Astrocyte of the spinal cord (primary cell): ENCODE data around the gene EZR.

Experiments used
- DNase-seq: peaks from one replicate; pipeline ENCODE4 v3.0.0; 2011; ENCODE audit warnings: low read depth, low spot score
- H3K4me3 ChIP-seq: 2 replicates; pipeline ENCODE4 v1.5.1; 2011; ENCODE audit warnings: low read depth, mild to moderate bottlenecking, low read length, moderate library complexity
- in situ Hi-C: cut with HindIII; loops from 2 replicates; pipeline ENCODE4 v1.10.0; 2017; ENCODE audit warnings: low sequenced_read_pairs
- TF ChIP-seq, protein P1 (sequence below): IDR thresholded peaks from 2 replicates; pipeline ENCODE4 v1.5.1; 2012; ENCODE audit warnings: low read depth, mild to moderate bottlenecking, low read length, inconsistent platforms

The EZR gene

DNA sequence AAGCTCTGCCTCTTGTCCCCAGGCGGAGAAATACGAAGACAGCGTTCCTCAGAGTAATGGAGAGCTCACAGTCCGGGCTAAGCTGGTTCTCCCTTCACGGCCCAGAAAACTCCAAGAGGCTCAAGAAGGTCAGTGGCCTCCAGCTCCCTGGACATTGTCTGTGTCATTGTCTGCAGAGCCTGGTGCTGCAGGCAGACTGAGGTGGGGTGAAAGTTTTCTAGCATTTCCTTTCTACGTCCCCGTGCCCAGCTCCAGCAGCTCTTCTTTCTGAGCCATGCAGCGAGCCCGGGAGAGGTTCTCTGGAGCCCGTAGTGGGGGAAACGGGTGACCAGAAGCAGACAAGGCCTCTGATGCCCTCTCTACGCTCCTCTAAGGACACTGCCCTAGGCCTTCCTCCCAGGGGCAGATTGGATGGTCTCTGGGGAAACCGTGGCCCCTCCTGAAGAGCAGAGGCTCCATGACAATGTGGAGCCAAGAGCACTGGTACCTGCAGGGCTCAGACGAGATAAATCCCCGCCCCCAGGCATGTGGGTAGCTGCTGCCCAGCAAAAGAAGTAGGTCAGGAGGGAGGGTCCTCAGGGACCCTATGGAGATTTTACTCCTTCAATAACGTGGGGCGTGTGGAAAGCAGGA is 58.4 kb downstream of the EZR start:
- DNase-seq = no peak

GRCh38 chr6:158759966-158760617 is 59.1 kb downstream of the EZR start:
- DNase-seq = no peak
- in situ Hi-C loops = no loop called here
- H3K4me3 ChIP-seq = no peak overlapping the region
- TF ChIP-seq, protein P1, sequence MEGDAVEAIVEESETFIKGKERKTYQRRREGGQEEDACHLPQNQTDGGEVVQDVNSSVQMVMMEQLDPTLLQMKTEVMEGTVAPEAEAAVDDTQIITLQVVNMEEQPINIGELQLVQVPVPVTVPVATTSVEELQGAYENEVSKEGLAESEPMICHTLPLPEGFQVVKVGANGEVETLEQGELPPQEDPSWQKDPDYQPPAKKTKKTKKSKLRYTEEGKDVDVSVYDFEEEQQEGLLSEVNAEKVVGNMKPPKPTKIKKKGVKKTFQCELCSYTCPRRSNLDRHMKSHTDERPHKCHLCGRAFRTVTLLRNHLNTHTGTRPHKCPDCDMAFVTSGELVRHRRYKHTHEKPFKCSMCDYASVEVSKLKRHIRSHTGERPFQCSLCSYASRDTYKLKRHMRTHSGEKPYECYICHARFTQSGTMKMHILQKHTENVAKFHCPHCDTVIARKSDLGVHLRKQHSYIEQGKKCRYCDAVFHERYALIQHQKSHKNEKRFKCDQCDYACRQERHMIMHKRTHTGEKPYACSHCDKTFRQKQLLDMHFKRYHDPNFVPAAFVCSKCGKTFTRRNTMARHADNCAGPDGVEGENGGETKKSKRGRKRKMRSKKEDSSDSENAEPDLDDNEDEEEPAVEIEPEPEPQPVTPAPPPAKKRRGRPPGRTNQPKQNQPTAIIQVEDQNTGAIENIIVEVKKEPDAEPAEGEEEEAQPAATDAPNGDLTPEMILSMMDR = no peak

More for the DNA sequence above, 58.4 kb downstream of the EZR start:
- TF ChIP-seq, protein P1 = no peak
- in situ Hi-C loops = no loop called here
- H3K4me3 ChIP-seq = no peak overlapping the region

DNA sequence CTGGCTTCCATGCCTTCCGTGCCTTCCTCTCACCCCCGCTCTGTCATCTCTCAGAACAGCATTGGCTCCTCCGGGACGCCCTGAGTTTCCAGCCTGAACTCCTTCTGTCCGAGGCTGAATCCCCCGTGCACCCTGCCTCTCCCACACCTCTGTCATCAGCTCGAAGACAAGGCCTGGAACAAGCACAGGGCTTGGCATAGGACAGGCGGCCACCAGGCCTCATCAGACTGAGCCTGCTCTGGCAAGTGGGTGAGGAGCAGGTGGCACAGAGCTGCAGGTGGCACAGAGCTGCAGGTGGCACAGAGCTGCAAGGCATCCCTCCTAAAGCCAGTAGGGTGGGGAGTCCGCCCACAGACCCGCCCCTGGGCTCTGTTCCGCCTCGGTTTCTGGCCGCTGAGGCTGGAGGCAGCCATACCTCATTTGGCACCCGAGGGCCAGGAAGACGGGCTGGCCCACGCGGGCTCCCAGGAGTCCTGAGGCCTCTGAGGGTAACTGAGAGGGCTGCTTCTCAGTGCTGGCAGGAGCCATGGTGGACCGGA is 60.2 kb downstream of the EZR start:
- TF ChIP-seq, protein P1 = no peak
- DNase-seq = no peak
- in situ Hi-C loops = no loop called here
- no peak overlapping the region for H3K4me3 ChIP-seq

DNA sequence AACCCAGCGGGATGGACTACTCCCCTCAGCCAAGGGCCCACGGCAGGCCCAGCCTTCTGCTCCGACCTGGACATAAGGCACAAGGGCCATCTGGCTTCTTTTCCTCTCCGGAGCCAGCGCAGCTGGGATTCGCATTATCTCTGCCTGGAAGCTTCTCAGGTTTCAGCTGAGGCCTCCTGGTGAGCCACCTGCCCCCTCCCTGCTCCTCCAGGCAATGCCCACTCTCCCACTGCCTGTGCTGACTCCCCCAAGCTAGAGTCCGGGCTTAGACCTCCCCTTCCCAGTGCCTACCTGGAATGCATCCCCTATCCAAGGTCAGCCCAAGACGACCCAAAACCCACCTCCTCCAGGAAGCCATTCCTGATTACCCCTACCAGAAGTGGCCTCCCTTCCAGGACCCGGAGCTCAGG is 60.7 kb downstream of the EZR start:
- DNase-seq = no peak
- TF ChIP-seq, protein P1 = no peak
- in situ Hi-C loops = no loop called here
- no peak overlapping the region for H3K4me3 ChIP-seq

DNA sequence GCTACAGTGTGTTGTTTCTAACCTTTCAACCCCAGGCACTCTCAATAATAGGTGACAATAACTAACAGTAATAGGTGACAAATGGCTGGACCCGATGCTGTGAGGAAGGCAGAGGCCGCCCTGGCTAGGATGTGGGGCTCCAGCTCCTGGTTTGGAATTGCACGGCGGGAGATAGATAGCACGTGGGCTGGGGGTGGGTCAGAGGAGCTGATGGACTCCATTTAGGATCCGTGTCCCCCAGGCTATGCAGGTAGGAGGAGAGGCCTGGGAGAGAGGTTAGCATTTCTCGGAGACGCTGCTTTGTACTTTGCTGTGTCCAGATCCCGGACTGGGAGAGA is 61.4 kb downstream of the EZR start:
- DNase-seq = no peak
- no peak overlapping the region for H3K4me3 ChIP-seq
- in situ Hi-C loops = no loop called here
- TF ChIP-seq, protein P1 = no peak

GRCh38 chr6:158756977-158757752 is 62.0 kb downstream of the EZR start:
- DNase-seq = no peak
- H3K4me3 ChIP-seq = no peak overlapping the region
- in situ Hi-C loops = no loop called here
- TF ChIP-seq, protein P1 = no peak
